ENCODE data around the gene RIMBP2. TPM values are rescaled to one million over a fixed set of nuclear protein-coding genes. Genes with fewer than 3 reads are reported as not detected.

RIMBP2 gene
- polyA plus RNA-seq, 1 donor = 1.0 TPM

- DNase-seq (ENCODE audit: low read depth) = no peak
Observed at GRCh38 chr12:130374083-130374482, 342.0 kb downstream of the RIMBP2 start.

- DNase-seq (ENCODE audit: low read depth) = no peak
Observed at GRCh38 chr12:130372936-130373335, 343.2 kb downstream of the RIMBP2 start.

- DNase-seq (ENCODE audit: low read depth) = no peak
Observed at GRCh38 chr12:130371296-130371695, 344.8 kb downstream of the RIMBP2 start.

- no peak for DNase-seq (ENCODE audit: low read depth)
Observed at GRCh38 chr12:130369816-130370215, 346.3 kb downstream of the RIMBP2 start.

- DNase-seq (ENCODE audit: low read depth) = no peak
Observed at GRCh38 chr12:130367523-130367922, 348.6 kb downstream of the RIMBP2 start.

- DNase-seq (ENCODE audit: low read depth) = no peak
Observed at GRCh38 chr12:130367003-130367402, 349.1 kb downstream of the RIMBP2 start.

GRCh38 chr12:130366159-130366558, 349.9 kb downstream of the RIMBP2 start:
- no peak for DNase-seq (ENCODE audit: low read depth)

GRCh38 chr12:130364578-130364977, 351.5 kb downstream of the RIMBP2 start:
- DNase-seq (ENCODE audit: low read depth) = no peak

GRCh38 chr12:130362060-130362459, 354.0 kb downstream of the RIMBP2 start:
- DNase-seq (ENCODE audit: low read depth) = no peak

- DNase-seq (ENCODE audit: low read depth) = no peak
Observed at GRCh38 chr12:130357729-130358330, 358.3 kb downstream of the RIMBP2 start.

GRCh38 chr12:130357241-130357640, 358.9 kb downstream of the RIMBP2 start:
- no peak for DNase-seq (ENCODE audit: low read depth)

- no peak for DNase-seq (ENCODE audit: low read depth)
Observed at GRCh38 chr12:130356222-130356621, 359.9 kb downstream of the RIMBP2 start.

GRCh38 chr12:130354407-130354806, 361.7 kb downstream of the RIMBP2 start:
- DNase-seq (ENCODE audit: low read depth) = no peak

GRCh38 chr12:130353081-130353480, 363.0 kb downstream of the RIMBP2 start:
- no peak for DNase-seq (ENCODE audit: low read depth)

- DNase-seq (ENCODE audit: low read depth) = no peak
Observed at GRCh38 chr12:130351326-130351725, 364.8 kb downstream of the RIMBP2 start.

GRCh38 chr12:130350715-130351114, 365.4 kb downstream of the RIMBP2 start:
- no peak for DNase-seq (ENCODE audit: low read depth)

- DNase-seq (ENCODE audit: low read depth) = no peak
Observed at GRCh38 chr12:130347588-130347987, 368.5 kb downstream of the RIMBP2 start.

Other genes starting within 250 kb of the RIMBP2 start
- 14.6 TPM for gene STX2, start 123.0 kb upstream of the RIMBP2 start, polyA plus RNA-seq (ENCODE audit: insufficient read length)
- 380 TPM for gene RAN, start 155.8 kb upstream of the RIMBP2 start, polyA plus RNA-seq (ENCODE audit: insufficient read length)
- 9.5 TPM for gene ADGRD1, start 237.6 kb upstream of the RIMBP2 start, polyA plus RNA-seq (ENCODE audit: insufficient read length)

Measured in forelimb muscle (tissue), 1 donor.